ENCODE measurements around the gene DNAJC16. TPM values are rescaled to one million over a fixed set of nuclear protein-coding genes. Genes with fewer than 3 reads are reported as not detected.

DNAJC16 gene
- 10 to 100 TPM; 17.9 to 20.3 TPM for total RNA-seq

DNA sequence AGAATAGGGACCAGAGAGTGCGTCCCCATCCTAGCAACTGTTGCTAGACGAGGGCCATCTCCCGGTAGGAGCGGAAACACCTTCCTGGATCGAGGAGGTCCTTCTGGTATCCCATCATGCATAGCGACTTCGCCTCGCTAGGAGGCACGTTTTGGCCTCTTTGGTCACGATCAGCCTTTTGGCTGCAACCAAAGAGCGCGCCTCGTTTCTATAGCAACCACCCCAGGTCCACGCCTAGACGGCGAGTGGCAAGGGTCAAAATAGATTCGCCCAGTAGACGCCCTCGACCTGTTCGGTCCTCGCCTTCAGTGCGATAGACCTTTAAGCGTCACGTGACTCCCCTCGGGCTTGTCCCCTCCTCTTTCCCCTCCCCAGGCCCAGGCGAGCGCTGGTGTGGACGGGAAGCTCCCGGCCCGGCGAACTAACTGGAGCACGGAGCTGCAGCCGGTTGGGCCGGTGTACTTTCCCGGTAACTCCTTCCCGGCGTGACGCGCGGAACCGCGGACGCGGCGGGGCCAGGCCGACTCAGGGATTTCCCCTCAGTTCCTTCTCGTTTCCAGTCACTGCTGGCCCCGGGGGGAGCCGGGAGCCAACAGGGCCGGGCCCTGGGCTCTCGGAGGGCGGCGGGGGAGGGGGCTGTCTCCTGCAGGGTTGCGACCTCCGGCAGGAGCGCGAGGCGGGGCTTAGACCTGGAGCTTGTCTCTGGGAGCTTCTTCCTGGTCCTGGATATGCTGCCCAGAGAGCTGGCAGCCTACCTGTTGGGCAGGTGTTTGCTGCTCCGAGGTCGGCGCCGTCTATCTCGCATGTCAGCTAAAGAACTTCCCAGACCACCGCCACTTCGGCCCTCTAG lies at the start of gene DNAJC16:
Gene DNAJC16 (plus strand): TSS at position 359 of the 850 bp plus-strand sequence. CDS start 2,258 bp downstream, outside the sequence.

DNA sequence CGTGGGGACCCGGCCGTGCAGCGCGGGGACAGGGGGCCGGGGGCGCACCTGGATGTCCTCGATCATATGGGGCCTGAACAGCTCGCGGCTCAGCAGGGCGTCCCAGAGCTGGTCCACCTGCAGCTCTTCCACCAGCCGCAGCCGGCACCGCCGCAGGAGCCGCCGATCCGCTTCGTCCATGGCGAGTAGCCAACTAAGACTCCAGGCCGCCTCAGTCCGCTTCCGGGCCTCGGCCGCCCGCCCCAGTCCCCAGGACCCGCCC lies 2.7 kb upstream of the DNAJC16 start, which contains the start of gene CASP9:
Gene CASP9 (minus strand): TSS at position 195 of the 262 bp plus-strand sequence. CDS start 15 bp downstream, at position 180.

DNA sequence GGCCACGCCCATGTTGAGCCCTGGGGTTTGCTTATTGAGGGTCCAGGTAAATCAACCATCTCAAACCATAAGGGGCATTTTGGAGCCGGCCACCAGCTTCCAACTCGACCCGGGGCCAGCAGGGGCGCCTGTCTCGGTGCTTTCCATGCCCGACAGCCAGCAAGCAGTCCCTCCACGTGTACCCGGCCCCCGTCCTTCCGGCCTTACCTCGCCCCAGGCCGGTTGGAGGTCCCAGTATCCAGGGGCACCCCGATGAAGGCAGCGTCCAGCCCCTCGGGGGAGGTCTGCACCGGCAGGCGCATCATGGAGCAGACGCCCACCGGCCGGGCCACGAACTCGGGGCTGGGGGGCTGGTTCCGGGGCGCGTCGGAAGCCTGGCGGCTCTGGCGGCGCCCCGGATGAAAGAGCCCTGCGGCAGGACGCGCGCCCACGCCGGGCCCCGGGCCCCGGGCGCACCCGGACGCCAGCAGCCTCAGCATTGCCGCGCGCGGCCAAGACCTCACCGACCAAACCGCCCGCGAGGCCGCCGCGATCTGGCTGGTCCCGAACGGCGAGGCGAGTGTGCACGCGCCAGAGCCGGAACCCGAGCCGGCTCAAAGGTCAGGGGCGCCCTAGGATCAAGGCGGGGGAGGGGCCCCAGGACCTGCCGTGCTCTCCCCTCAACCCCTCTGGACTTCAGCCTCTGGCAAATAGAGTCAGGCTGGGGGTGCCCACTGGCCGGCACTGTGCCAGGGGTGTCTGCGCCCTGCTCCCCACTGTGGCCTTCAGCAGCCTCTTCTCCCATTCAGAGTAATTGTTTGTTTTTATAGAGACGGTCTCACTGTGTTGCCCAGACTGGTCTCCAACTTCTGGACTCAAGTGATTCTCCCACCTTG lies 58.1 kb downstream of the DNAJC16 start, which contains the start of gene AGMAT:
Gene AGMAT (minus strand): TSS at position 563 of the 875 bp plus-strand sequence. CDS start 84 bp downstream, at position 479.

DNA sequence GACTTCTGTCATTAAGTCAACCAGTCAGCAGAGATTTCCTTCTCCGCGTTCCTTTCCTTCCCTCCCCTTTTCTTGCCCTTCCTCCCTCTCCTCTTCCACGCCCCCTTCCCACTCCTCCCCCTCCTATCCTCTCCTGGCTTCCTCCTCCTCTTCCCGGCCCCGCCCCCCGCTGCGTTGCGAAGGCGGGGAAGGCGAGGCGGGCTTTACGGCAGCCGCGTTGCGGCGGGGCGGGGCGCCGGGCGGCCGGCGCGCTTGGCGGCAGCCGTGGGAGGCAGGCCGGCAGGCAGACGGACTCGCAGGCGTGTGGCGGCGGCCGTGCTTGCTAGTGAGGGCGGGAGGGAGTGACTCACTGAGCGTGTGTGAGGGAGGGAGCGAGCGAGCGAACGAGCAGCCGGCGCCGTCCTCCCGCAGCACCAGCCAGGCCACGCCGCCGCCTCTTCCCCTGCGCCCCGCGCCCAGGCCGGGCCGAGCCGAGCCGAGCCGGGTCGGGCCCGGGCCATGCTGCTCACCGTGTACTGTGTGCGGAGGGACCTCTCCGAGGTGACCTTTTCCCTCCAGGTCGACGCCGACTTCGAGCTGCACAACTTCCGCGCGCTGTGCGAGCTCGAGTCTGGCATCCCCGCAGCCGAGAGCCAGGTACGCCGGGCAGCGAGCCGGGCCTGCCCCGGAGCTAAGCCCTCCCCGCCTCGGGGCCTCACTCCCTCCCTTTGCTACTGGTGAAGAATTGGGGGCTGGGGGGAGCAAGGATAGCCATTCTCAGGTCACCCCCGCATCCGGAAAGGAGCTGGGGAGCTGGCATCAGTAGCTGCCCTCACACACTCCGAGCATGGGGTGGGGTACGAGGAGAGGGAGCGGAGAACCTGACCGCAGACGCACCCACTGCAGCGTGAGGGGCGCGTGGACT lies 90.8 kb downstream of the DNAJC16 start, which contains the start of gene DDI2:
Gene DDI2 (plus strand): TSS at position 286 of the 904 bp plus-strand sequence. CDS start 213 bp downstream, at position 499.

Small RNA genes lying within 50 kb of the gene (small RNA-seq; reads per million reads assigned to genes)
- gene CD24P1 = 0 reads per million in 2 donors
- 0 reads per million in 2 donors for gene RNU7-179P
- gene SCARNA21B = 1.5 to 2.4 reads per million in 2 donors

Other genes with a start within 250 kb of the DNAJC16 start
- gene EFHD2, start 117.0 kb upstream of the DNAJC16 start, total RNA-seq = 10 to 100 TPM; 25.5 to 50.0 TPM
- gene CTRC, start 88.4 kb upstream of the DNAJC16 start, total RNA-seq = not detected
- not detected for gene CELA2A, start 70.1 kb upstream of the DNAJC16 start, total RNA-seq
- gene CELA2B, start 50.7 kb upstream of the DNAJC16 start, total RNA-seq = not detected
- gene CASP9, start 2.6 kb upstream of the DNAJC16 start, total RNA-seq = 1 to 10 TPM; 7.7 to 7.9 TPM
- 1 to 10 TPM; 1.4 to 2.7 TPM for gene AGMAT, start 58.2 kb downstream of the DNAJC16 start, total RNA-seq
- 10 to 100 TPM; 41.6 to 47.1 TPM for gene DDI2, start 90.6 kb downstream of the DNAJC16 start, total RNA-seq
- gene PLEKHM2, start 157.5 kb downstream of the DNAJC16 start, total RNA-seq = 100 to 1,000 TPM; 108 to 113 TPM
- gene SLC25A34, start 209.4 kb downstream of the DNAJC16 start, total RNA-seq = 1 to 10 TPM in 1 of 2 donors, under 1 TPM in 1; 0.67 to 1.0 TPM
- gene TMEM82, start 215.7 kb downstream of the DNAJC16 start, total RNA-seq = not detected
- 10 to 100 TPM in 1 of 2 donors, 1 to 10 TPM in 1; 9.7 to 12.7 TPM for gene FBLIM1, start 231.9 kb downstream of the DNAJC16 start, total RNA-seq